NCI-H1930 (cell line): ENCODE results near the gene KAT6B.

Source experiments
- DNase-seq, 2 experiments: peaks; one replicate each; lab custom pipeline; 2025; lab: John Stamatoyannopoulos, UW

The KAT6B gene

DNA sequence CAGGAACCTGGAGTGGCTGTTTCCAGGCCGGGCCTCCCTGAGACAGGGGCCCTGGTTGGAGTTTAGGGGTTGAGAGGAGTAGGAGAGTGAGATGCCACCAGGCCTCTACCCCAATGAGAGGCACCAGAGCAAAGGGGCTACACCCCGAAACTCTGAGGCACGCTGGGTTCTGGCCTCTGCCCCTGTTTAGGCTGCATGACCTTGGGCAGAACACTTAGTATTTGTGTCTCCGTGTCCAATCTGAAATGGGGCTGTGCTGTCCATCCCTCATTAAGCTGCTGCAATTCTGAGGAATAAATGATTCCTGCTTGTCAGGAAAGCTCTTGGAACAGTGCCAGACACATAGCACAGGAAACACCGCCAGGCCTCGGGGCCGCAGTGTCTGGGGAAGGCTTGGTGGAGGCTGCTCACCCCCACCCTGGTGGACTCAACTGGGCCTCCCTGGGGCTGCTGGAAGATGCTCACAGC lies 244.6 kb downstream of the KAT6B start:
- DNase-seq, result no peak

DNA sequence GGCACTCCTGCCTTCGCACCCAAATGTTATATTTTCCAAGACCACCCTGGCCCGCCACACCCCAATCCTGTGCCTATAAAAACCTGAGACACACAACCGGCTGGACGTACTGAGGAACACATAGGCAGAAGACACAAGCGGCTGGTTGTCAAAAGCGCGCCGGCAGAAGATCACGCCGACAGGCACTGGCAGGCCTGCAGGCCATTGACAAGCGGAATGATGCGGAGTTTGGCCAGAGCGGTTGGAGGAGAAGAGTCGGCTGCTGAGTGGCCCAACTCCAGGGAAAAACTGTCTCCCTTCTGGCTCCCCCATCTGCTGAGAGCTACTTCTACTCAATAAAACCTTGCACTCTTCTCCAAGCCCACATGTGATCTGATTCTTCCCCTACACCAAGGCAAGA lies 245.4 kb downstream of the KAT6B start:
- no peak for DNase-seq

DNA sequence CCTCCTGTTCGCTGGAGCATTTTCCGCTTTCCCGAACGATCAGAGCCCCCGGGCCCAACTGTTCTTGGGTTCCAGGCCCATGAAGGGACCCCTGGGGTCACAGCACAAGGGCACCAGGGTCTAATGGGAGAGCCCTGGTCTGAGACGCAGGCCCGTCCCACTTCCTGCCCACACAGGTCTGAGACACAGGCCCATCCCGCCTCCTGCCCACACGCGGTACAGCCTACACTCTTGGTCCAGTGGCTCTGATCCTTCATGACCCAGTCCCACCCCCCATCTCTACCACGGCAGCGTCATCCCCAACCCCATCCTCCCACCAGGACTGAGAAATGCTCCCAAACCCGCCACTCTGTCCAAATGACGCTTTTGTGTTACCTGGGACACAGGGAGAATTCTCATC lies 246.3 kb downstream of the KAT6B start:
- DNase-seq, result no peak

DNA sequence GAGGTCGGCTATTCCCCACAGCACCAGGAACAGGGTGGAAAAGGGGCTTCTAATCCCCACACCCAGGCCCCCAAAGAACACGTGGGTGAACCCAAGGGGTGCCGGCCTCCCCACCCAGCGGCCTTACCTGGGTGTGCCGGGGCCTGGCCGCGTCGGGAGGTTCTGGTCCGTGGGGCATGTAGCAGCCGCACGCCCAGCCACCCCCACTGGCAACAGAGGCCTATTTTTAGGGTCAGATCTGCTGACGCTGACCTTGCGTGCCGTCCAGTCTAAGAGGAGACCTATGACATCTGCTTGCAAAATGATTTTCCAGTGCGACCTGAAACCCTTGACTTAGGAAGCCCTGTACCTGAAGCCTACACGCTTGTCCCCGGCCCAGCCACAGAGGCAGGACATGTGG lies 247.0 kb downstream of the KAT6B start:
- no peak for DNase-seq

DNA sequence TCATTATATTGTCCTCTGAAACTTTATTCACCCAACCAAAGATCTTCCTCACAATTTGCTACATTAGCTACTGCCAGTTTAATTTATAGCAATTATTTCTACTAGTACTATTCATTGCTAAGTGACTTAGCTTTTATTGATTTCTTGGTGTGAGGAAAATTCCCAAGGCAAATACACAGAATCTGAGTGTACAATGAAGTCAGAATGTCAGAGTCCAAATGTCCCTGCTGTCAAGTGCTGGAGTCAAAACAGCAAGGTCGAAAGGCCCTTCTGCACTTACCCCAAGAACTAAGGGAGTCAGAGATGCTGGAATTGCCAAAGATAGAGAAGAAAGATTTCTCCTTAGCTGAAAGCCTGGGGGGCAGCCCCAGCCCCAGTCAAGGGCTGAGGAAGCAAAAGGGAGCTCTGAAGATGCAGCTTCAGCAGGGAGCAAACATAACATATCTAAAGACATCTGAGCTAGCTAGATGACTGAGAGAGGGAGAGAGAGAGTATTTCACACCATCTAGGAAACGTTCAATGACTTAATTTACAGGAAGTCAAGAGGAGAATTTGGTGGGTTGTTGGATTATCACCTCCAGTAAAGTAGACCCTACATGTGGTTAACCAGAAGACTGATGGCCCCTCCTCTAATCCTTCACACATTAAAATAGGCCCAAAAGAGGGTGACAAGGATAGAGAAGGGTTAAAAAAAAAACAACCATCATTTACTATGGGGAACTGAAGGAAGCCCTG lies 248.5 kb downstream of the KAT6B start:
- DNase-seq, result no peak

DNA sequence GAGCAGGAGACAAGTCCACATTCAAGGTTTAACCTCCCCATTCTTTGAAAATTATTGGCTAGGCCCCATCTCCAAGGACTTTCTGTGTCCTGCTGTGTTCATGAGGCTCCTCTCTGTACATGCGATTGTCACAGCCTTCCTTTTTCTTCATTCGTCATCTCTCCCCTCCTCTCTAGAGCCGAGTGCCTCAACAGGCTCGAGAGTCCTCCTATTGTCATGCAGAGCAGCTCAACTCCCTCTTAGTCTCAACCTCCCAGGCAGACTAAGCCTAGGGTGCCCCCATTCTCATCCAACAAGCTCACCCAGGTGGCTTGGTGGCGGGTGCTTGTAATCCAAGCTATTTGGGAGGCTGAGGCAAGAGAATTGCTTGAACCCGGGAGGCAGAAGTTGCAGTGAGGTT lies 249.9 kb downstream of the KAT6B start:
- no peak for DNase-seq

DNA sequence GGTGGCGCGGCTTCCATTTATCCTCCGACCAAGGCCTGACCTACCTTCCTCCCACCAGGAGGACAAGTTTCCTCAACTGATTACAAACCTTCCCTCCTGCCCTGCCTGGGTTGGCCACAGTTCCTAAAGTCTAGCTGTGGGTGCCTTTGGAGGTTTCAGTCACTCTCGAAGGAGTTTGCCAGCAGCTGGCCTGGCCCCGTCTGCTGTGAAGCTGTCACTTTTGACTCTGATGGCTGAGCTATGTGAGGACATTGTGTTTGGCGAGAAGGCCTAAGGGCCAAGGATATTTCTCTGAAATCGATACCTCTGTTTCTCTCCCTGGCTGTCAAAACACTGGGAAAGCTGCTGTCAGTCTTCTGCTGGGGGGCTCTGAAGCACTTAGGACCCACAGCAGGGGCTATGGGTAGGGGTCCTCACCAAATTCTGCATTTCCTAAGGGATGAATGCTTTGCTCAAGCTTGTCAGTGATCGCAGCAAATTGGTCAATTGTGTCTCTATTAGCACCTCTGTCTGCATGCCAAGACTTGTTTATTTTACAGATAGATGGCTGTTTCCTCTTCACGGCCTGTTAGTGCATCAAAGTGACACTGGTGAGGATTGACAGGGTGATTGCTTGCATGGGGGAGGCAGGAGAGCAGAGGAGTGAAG lies 253.2 kb downstream of the KAT6B start:
- DNase-seq, result no peak

DNA sequence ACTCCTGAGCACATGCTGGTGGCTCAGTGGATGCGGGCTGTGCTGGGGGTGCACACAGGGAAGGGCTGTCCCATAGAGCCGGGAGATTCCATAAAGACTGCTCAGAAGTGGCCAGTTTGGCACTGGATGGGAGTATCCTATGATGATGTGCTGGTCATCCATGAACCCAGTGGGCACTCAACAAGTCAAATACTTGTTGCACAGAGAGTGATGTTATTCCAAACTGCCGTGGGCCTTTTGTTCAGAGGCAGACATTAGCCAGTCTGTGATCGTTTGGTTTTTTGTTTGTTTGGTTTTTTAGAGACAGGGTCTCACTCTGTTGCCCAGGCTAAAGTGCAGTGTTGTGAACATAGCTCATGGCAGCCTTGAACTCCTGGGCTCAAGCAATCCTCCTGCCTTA lies 254.2 kb downstream of the KAT6B start:
- no peak for DNase-seq

DNA sequence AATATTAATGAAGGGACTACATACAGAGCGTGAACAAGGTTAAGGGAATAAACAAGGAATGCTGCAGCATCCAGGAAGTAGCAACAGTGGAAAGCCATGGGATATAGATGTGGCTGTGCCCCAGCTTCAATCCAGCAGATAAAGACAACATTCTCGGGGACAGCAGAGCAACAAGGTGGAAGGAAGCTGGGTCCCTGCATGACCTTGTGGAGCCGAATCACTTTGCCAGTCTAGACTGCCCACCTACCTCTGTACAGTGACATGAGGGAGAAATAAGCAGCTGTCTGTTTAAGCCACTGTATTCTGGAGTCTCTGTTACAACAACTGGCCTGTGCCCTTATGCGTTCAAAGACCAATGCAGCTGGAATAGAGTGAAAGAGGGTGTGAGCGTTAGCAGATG lies 255.0 kb downstream of the KAT6B start:
- no peak for DNase-seq
